GM12878 (cell line): ENCODE measurements around the gene MEGF6. TPM values are rescaled to one million over a fixed set of nuclear protein-coding genes. Genes with fewer than 3 reads are reported as not detected.

Experiments used
- ATAC-seq: fragments of 200-7000 bp; cut with Tn5 transposase; 3 replicates; pipeline ENCODE4 v1.9.1; 2020; ENCODE audit warnings: mild to moderate bottlenecking, moderate library complexity
- BruUV-seq: library from RNA; stranded (reverse); fragments of 400-500 nt; replicated peaks from 2 replicates; lab custom pipeline; 2021; lab: Mats Ljungman, UMichigan
- CTCF ChIA-PET: fragments of 300-600 bp; sonication (Branson Sonifier 250); formaldehyde crosslinking; extraction: SDS; loops from one replicate; lab custom pipeline; 2021; ENCODE audit warnings: inconsistent platforms; lab: Yijun Ruan, JAX
- POLR2A ChIA-PET: fragments of 350-600 bp; formaldehyde crosslinking; extraction: SDS; loops from one replicate; lab custom pipeline; 2021; ENCODE audit warnings: inconsistent platforms; lab: Charles Lee
- RAD21 ChIA-PET: fragments of 300-600 bp; sonication (Branson Sonifier 250); formaldehyde crosslinking; loops from one replicate; lab custom pipeline; 2023; ENCODE audit warnings: antibody characterized with exemption; ENCODE audit not compliant: unreplicated experiment; lab: Charles Lee
- SMC1A ChIA-PET: fragments of 300-600 bp; sonication (Branson Sonifier 250); formaldehyde crosslinking; loops from one replicate; lab custom pipeline; 2023; ENCODE audit not compliant: unreplicated experiment, uncharacterized antibody; lab: Charles Lee
- DNase-seq: peaks from one replicate; pipeline ENCODE4 v3.0.0-alpha.2; 2011; ENCODE audit warnings: low read depth, low spot score
- FAIRE-seq: peaks from 3 replicates; lab custom pipeline; 2011; peaks lifted over from hg19 to GRCh38; lab: Jason Lieb, UNC
- H2AFZ ChIP-seq: 2 replicates; pipeline ENCODE4 v1.6.0; 2011; ENCODE audit warnings: low read depth, low read length, control low read depth; ENCODE audit not compliant: control insufficient read depth
- H3K27ac ChIP-seq: 2 replicates; pipeline ENCODE4 v1.5.1; 2011; ENCODE audit warnings: control low read depth; ENCODE audit not compliant: control insufficient read depth, insufficient read depth
- H3K27me3 ChIP-seq, 2 experiments: replicated peaks in 1 of 2; 2 replicates each; pipeline versions ENCODE4 v1.6.0 to v1.6.1; 2011; ENCODE audit warnings: low read length in 1 of 2; ENCODE audit not compliant: control insufficient read depth in 2 of 2, insufficient read depth in 2 of 2
- H3K36me3 ChIP-seq, 2 experiments: 2 replicates each; pipeline ENCODE4 v1.5.1; 2011; ENCODE audit warnings: low read length in 1 of 2; ENCODE audit not compliant: control insufficient read depth in 2 of 2, insufficient read depth in 2 of 2
- H3K4me1 ChIP-seq: 2 replicates; pipeline ENCODE4 v1.6.1; 2011; ENCODE audit warnings: mild to moderate bottlenecking, low read length, moderate library complexity, mixed read lengths; ENCODE audit not compliant: control insufficient read depth, insufficient read depth
- H3K4me2 ChIP-seq: 2 replicates; pipeline ENCODE4 v1.6.0; 2011; ENCODE audit warnings: control low read depth; ENCODE audit not compliant: control insufficient read depth, insufficient read depth
- H3K4me3 ChIP-seq: fragments of 200-600 bp; sonication (generic); 2 replicates; pipeline ENCODE4 v1.5.1; 2016
- H3K79me2 ChIP-seq: 2 replicates; pipeline ENCODE4 v1.6.0; 2011; ENCODE audit warnings: low read length; ENCODE audit not compliant: control insufficient read depth, insufficient read depth
- H3K9ac ChIP-seq: 2 replicates; pipeline ENCODE4 v1.8.0; 2011; ENCODE audit warnings: low read length, control low read depth, mixed read lengths; ENCODE audit not compliant: control insufficient read depth, insufficient read depth
- H3K9me3 ChIP-seq: replicated peaks from 3 replicates; pipeline ENCODE4 v1.5.1; 2011; ENCODE audit warnings: mild to moderate bottlenecking, low read length; ENCODE audit not compliant: control insufficient read depth, insufficient read depth
- H4K20me1 ChIP-seq: 2 replicates; pipeline ENCODE4 v1.6.0; 2011; ENCODE audit not compliant: control insufficient read depth, insufficient read depth
- FOXM1 ChIP-seq: IDR thresholded peaks from 2 replicates; pipeline ENCODE4 v1.6.1; 2012; ENCODE audit warnings: low read depth, mild to moderate bottlenecking, inconsistent platforms, low read length, moderate library complexity
- JUND ChIP-seq: IDR thresholded peaks from 2 replicates; pipeline ENCODE4 v1.6.1; 2012; ENCODE audit warnings: low read depth, mild to moderate bottlenecking, low read length, improper control_type of control experiment, moderate library complexity
- POLR2AphosphoS2 ChIP-seq: IDR thresholded peaks from 2 replicates; pipeline ENCODE4 v1.6.1; 2011; ENCODE audit warnings: low read depth, mild to moderate bottlenecking, low read length, improper control_type of control experiment, moderate library complexity
- SMAD1 ChIP-seq: fragments of 450-650 bp; IDR thresholded peaks from 2 replicates; pipeline ENCODE4 v1.6.1; 2018; ENCODE audit warnings: mild to moderate bottlenecking, low read depth; ENCODE audit not compliant: partially characterized antibody
- SREBF1 ChIP-seq: IDR thresholded peaks from 2 replicates; pipeline ENCODE4 v1.6.1; 2012; ENCODE audit warnings: mild to moderate bottlenecking, low read length
- YBX1 ChIP-seq: fragments of 450-650 bp; IDR thresholded peaks from 2 replicates; pipeline ENCODE4 v1.6.1; 2016; ENCODE audit warnings: antibody characterized with exemption
- whole genome bisulfite sequencing: methylation state at CpG from one replicate; pipeline ENCODE4 v1.1.6; 2016; ENCODE audit warnings: low lambda C conversion rate; ENCODE audit not compliant: insufficient replicate concordance, insufficient coverage; ENCODE audit errors: missing lambda C conversion rate; 5-methylcytosine and 5-hydroxymethylcytosine counted together
- in situ Hi-C: fragments of 300-500 bp; cut with MboI; formaldehyde crosslinking; loops from 9 replicates; pipeline ENCODE4 v1.14.3; 2018; ENCODE audit warnings: mixed read lengths
- intact Hi-C: fragments of 100-400 bp; cut with micrococcal nuclease; formaldehyde crosslinking; loops from one replicate; pipeline ENCODE4 v1.14.2; 2022; ENCODE audit not compliant: unreplicated experiment
- polyA plus RNA-seq, 11 experiments: library from polyadenylated mRNA; depleted of rRNA in 4 of 11; unstranded in 6 of 11; stranded (reverse) in 5 of 11; fragments of >200 nt; fragmentation: Nextera tagmentation in 4 of 11; fragmentation: Illumina TruSeq in 1 of 11; extraction: Ambion mirVana in 4 of 11; extraction: Trizol in 1 of 11; gene quantifications; 1 replicate in 1 of 11; 2 replicates in 10 of 11; pipeline versions ENCODE4 v1.2.1 to v1.2.3, GENCODE V29; 2011 to 2016; ENCODE audit warnings: inconsistent platforms in 2 of 11, missing spikeins in 2 of 11, low read depth in 1 of 11
- total RNA-seq, 4 experiments: library from RNA; depleted of rRNA in 3 of 4; stranded (reverse); fragments of >200 nt in 3 of 4; fragmentation: Illumina TruSeq in 1 of 4; extraction: Trizol in 1 of 4; gene quantifications; 2 replicates each; pipeline versions ENCODE4 v1.2.1 to v1.2.3, GENCODE V29; 2013 to 2021
- TF ChIP-seq, protein P1 (sequence below): IDR thresholded peaks from 2 replicates; pipeline ENCODE4 v1.6.1; 2012; ENCODE audit warnings: improper control_type of control experiment, low read depth, low read length; ENCODE audit not compliant: insufficient replicate concordance
- TF ChIP-seq, protein P2 (sequence below): fragments of 450-650 bp; IDR thresholded peaks from 2 replicates; pipeline ENCODE4 v1.6.1; 2018; ENCODE audit warnings: mild to moderate bottlenecking, low read depth, moderate library complexity; ENCODE audit not compliant: partially characterized antibody

MEGF6 gene
- total and polyA plus RNA-seq, 10 of the 15 experiments (the other 5 are each of a cell fraction or from before 2014, with no cell fraction given) = 0.03 to 0.41 TPM; not detected in 8

DNA sequence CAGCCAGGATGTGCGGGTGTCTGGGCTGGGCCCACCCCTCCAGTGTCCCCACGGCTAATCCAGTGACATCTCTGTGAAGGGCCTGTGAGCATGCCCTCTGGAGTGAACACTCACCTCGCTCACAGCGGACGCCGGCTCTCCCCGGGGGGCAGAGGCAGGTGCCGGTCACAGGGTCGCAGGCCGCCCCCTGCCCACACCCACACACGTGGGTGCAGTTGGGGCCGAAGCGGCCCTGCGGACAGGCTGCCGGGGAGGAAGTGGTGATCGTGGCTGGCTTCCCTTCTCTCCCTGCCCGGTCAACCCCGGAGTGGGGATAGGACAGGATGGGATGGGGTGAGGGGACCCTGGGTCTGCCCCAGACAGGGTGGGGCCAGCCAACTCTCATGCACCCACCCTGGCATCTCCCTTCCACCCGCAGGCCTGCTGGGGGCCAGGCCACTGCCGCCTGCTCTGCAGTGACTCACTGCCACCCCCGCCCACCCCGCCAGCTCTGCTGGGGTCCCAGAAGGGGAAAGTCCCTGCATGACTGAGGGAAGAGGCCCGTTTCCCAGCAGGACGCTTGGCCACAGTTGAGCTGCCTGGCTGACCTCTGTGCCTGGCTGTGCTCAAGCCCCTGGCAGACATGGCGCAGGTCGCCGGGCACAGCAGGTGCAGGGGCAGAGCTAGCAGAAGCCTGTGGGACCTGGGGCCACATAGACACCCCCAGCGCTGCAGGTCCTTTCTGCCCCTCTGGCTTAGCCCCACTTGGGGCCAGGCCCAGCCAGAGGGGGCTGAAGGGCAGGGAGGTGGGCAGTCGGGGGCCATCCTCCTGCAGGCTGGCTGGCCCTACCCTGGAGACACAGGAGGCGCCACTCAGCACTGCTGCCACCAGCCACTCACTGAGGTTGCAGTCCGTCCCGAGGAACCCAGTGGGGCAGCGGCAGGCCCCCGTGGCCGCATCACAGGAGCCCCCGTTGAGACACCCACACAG, 115.2 kb downstream of the MEGF6 start:
- ChIA-PET CTCF (no interaction called here), SMC1A (no interaction called here)
- in situ Hi-C loops = no loop called here

More for the DNA sequence above, 115.2 kb downstream of the MEGF6 start:
- Histone ChIP-seq H3K27me3 (no peaks in the 10 kb centered on the region), H4K20me1 (no peaks in the 10 kb centered on the region), H3K27ac (no peak overlapping the region), H3K4me3 (no peak overlapping the region), H3K4me2 (no peak overlapping the region), H3K79me2 (no peaks in the 10 kb centered on the region), H3K4me1 (no peaks in the 10 kb centered on the region), H3K36me3 (no peaks in the 10 kb centered on the region), H2AFZ (no peak overlapping the region), H3K9me3 (no peaks in the 10 kb centered on the region), H3K9ac (no peak overlapping the region)
- ATAC-seq = no peak
- intact Hi-C loops = no loop called here
- ChIA-PET POLR2A (no interaction called here), RAD21 (no interaction called here)
- BruUV-seq = no TSS peak
- no peak for FAIRE-seq
- no peak for DNase-seq
- TF ChIP-seq SREBF1 = no peak
- TF ChIP-seq SMAD1 = no peak
- TF ChIP-seq YBX1 = no peak
- TF ChIP-seq JUND = no peak
- no peak for TF ChIP-seq POLR2AphosphoS2
- no peak for TF ChIP-seq FOXM1
- TF ChIP-seq, protein P1, sequence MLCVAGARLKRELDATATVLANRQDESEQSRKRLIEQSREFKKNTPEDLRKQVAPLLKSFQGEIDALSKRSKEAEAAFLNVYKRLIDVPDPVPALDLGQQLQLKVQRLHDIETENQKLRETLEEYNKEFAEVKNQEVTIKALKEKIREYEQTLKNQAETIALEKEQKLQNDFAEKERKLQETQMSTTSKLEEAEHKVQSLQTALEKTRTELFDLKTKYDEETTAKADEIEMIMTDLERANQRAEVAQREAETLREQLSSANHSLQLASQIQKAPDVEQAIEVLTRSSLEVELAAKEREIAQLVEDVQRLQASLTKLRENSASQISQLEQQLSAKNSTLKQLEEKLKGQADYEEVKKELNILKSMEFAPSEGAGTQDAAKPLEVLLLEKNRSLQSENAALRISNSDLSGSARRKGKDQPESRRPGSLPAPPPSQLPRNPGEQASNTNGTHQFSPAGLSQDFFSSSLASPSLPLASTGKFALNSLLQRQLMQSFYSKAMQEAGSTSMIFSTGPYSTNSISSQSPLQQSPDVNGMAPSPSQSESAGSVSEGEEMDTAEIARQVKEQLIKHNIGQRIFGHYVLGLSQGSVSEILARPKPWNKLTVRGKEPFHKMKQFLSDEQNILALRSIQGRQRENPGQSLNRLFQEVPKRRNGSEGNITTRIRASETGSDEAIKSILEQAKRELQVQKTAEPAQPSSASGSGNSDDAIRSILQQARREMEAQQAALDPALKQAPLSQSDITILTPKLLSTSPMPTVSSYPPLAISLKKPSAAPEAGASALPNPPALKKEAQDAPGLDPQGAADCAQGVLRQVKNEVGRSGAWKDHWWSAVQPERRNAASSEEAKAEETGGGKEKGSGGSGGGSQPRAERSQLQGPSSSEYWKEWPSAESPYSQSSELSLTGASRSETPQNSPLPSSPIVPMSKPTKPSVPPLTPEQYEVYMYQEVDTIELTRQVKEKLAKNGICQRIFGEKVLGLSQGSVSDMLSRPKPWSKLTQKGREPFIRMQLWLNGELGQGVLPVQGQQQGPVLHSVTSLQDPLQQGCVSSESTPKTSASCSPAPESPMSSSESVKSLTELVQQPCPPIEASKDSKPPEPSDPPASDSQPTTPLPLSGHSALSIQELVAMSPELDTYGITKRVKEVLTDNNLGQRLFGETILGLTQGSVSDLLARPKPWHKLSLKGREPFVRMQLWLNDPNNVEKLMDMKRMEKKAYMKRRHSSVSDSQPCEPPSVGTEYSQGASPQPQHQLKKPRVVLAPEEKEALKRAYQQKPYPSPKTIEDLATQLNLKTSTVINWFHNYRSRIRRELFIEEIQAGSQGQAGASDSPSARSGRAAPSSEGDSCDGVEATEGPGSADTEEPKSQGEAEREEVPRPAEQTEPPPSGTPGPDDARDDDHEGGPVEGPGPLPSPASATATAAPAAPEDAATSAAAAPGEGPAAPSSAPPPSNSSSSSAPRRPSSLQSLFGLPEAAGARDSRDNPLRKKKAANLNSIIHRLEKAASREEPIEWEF = no peak
- TF ChIP-seq, protein P2, sequence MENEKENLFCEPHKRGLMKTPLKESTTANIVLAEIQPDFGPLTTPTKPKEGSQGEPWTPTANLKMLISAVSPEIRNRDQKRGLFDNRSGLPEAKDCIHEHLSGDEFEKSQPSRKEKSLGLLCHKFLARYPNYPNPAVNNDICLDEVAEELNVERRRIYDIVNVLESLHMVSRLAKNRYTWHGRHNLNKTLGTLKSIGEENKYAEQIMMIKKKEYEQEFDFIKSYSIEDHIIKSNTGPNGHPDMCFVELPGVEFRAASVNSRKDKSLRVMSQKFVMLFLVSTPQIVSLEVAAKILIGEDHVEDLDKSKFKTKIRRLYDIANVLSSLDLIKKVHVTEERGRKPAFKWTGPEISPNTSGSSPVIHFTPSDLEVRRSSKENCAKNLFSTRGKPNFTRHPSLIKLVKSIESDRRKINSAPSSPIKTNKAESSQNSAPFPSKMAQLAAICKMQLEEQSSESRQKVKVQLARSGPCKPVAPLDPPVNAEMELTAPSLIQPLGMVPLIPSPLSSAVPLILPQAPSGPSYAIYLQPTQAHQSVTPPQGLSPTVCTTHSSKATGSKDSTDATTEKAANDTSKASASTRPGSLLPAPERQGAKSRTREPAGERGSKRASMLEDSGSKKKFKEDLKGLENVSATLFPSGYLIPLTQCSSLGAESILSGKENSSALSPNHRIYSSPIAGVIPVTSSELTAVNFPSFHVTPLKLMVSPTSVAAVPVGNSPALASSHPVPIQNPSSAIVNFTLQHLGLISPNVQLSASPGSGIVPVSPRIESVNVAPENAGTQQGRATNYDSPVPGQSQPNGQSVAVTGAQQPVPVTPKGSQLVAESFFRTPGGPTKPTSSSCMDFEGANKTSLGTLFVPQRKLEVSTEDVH = no peak
- WGBS = 33% methylated on average over 36 of the region's 36 CpGs
